Measurements from ENCODE around the gene SLC39A11. TPM values are rescaled to one million over a fixed set of nuclear protein-coding genes. Genes with fewer than 3 reads are reported as not detected.

The SLC39A11 gene
- total RNA-seq, 1 experiment from 2014 or later = 46.4 TPM

DNA sequence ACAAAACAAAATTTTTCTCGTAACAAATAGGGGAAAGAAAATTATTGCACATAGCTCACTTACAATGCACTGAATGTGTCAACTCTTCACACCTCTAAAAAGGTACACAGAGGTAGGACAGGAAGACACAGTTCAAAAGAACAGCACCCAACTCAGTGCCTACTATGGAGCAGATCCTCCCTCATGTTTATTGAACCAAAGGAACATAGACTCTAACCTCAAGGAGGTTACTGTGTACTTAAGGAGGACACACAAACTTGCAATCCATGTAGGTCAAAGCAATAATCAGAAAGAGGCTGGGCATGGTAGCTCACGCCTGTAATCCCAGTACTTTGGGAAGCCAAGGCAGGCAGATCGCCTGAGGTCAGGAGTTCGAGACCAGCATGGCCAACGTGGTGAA, 50.3 kb downstream of the SLC39A11 start:
- ChIA-PET CTCF (no interaction called here), POLR2A (no interaction called here), RAD21 (ENCODE audit: low non-redundant PET in 1 of 2, low total read pairs in 2 of 2, uncharacterized antibody in 2 of 2, unreplicated experiment in 2 of 2) (no interaction called here)
- DNase-seq (ENCODE audit: low read depth, low spot score) = no peak
- Histone ChIP-seq H4K20me1 (ENCODE audit: insufficient read depth) (no peaks in the 10 kb centered on the region), H3K4me1 (ENCODE audit: control insufficient read depth in 1 of 2, insufficient read depth in 2 of 2, low read length in 2 of 2) (peaks cover 0 to 2% of the 10 kb centered on the region in 2 experiments; a peak in 1 of 4 replicates), H3K4me2 (ENCODE audit: low read length) (no peak overlapping the region), H3K27me3 (ENCODE audit: insufficient read depth, low read length) (no peaks in the 10 kb centered on the region), H3K79me2 (ENCODE audit: insufficient read depth, low read length) (no peaks in the 10 kb centered on the region), H3K9ac (ENCODE audit: low read length) (no peak overlapping the region), H3K9me3 (ENCODE audit: control insufficient read depth in 1 of 2, insufficient read depth in 1 of 2, low read depth in 1 of 2, low read length in 2 of 2) (no peaks in the 10 kb centered on the region), H3K4me3 (replicated peaks in 1 of 2; ENCODE audit: low read depth in 1 of 2, low read length in 2 of 2) (no peak overlapping the region), H2AFZ (ENCODE audit: low read depth, low read length, poor library complexity, severe bottlenecking) (no peak overlapping the region), H3K27ac (ENCODE audit: low read depth, low read length) (no peak overlapping the region), H3K9me2 (ENCODE audit: insufficient read depth) (no peaks in the 10 kb centered on the region), H3K36me3 (ENCODE audit: control insufficient read depth in 1 of 2, insufficient read depth in 2 of 2, low read length in 2 of 2) (no peaks in the 10 kb centered on the region)
- no TSS peak for BruUV-seq (replicated peaks)
- no peak for ATAC-seq
- TF ChIP-seq RAD21 (IDR thresholded peaks at IDR 0.05; ENCODE audit: low read depth) = no peak
- TF ChIP-seq, protein P1, sequence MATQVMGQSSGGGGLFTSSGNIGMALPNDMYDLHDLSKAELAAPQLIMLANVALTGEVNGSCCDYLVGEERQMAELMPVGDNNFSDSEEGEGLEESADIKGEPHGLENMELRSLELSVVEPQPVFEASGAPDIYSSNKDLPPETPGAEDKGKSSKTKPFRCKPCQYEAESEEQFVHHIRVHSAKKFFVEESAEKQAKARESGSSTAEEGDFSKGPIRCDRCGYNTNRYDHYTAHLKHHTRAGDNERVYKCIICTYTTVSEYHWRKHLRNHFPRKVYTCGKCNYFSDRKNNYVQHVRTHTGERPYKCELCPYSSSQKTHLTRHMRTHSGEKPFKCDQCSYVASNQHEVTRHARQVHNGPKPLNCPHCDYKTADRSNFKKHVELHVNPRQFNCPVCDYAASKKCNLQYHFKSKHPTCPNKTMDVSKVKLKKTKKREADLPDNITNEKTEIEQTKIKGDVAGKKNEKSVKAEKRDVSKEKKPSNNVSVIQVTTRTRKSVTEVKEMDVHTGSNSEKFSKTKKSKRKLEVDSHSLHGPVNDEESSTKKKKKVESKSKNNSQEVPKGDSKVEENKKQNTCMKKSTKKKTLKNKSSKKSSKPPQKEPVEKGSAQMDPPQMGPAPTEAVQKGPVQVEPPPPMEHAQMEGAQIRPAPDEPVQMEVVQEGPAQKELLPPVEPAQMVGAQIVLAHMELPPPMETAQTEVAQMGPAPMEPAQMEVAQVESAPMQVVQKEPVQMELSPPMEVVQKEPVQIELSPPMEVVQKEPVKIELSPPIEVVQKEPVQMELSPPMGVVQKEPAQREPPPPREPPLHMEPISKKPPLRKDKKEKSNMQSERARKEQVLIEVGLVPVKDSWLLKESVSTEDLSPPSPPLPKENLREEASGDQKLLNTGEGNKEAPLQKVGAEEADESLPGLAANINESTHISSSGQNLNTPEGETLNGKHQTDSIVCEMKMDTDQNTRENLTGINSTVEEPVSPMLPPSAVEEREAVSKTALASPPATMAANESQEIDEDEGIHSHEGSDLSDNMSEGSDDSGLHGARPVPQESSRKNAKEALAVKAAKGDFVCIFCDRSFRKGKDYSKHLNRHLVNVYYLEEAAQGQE (IDR thresholded peaks at IDR 0.05; ENCODE audit: low read depth) = no peak
- TF ChIP-seq, protein P2, sequence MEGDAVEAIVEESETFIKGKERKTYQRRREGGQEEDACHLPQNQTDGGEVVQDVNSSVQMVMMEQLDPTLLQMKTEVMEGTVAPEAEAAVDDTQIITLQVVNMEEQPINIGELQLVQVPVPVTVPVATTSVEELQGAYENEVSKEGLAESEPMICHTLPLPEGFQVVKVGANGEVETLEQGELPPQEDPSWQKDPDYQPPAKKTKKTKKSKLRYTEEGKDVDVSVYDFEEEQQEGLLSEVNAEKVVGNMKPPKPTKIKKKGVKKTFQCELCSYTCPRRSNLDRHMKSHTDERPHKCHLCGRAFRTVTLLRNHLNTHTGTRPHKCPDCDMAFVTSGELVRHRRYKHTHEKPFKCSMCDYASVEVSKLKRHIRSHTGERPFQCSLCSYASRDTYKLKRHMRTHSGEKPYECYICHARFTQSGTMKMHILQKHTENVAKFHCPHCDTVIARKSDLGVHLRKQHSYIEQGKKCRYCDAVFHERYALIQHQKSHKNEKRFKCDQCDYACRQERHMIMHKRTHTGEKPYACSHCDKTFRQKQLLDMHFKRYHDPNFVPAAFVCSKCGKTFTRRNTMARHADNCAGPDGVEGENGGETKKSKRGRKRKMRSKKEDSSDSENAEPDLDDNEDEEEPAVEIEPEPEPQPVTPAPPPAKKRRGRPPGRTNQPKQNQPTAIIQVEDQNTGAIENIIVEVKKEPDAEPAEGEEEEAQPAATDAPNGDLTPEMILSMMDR (IDR thresholded peaks at IDR 0.05 in 2 of 3, conservative IDR thresholded peaks at IDR 0.05 in 1 of 3; ENCODE audit: borderline replicate concordance in 1 of 3, insufficient read depth in 1 of 3, low read depth in 2 of 3, low read length in 2 of 3) = no peak
- TF ChIP-seq, protein P3, sequence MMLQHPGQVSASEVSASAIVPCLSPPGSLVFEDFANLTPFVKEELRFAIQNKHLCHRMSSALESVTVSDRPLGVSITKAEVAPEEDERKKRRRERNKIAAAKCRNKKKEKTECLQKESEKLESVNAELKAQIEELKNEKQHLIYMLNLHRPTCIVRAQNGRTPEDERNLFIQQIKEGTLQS (IDR thresholded peaks at IDR 0.05) = no peak
- no peak for TF ChIP-seq SRF (IDR thresholded peaks at IDR 0.05; ENCODE audit: low read depth)
- TF ChIP-seq CBX3 (IDR thresholded peaks at IDR 0.05; ENCODE audit: low read depth) = no peak
- no peak for TF ChIP-seq EZH2phosphoT487 (IDR thresholded peaks at IDR 0.05; ENCODE audit: borderline replicate concordance)
- TF ChIP-seq TCF7L2 (IDR thresholded peaks at IDR 0.05; ENCODE audit: borderline replicate concordance, extremely low read depth, insufficient read depth, insufficient read length) = no peak
- TF ChIP-seq POLR2AphosphoS5 (IDR thresholded peaks at IDR 0.05; ENCODE audit: low read depth, low read length) = no peak
- TF ChIP-seq, protein P4, sequence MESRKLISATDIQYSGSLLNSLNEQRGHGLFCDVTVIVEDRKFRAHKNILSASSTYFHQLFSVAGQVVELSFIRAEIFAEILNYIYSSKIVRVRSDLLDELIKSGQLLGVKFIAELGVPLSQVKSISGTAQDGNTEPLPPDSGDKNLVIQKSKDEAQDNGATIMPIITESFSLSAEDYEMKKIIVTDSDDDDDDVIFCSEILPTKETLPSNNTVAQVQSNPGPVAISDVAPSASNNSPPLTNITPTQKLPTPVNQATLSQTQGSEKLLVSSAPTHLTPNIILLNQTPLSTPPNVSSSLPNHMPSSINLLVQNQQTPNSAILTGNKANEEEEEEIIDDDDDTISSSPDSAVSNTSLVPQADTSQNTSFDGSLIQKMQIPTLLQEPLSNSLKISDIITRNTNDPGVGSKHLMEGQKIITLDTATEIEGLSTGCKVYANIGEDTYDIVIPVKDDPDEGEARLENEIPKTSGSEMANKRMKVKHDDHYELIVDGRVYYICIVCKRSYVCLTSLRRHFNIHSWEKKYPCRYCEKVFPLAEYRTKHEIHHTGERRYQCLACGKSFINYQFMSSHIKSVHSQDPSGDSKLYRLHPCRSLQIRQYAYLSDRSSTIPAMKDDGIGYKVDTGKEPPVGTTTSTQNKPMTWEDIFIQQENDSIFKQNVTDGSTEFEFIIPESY (IDR thresholded peaks at IDR 0.05; ENCODE audit: extremely low read depth, insufficient replicate concordance, low read length) = no peak
- TF ChIP-seq, protein P5, sequence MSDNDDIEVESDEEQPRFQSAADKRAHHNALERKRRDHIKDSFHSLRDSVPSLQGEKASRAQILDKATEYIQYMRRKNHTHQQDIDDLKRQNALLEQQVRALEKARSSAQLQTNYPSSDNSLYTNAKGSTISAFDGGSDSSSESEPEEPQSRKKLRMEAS (IDR thresholded peaks at IDR 0.05) = no peak
- TF ChIP-seq POLR2A (IDR thresholded peaks at IDR 0.05; ENCODE audit: borderline replicate concordance, extremely low read depth, insufficient read depth, insufficient read length) = no peak
- no peak for TF ChIP-seq SIN3A (IDR thresholded peaks at IDR 0.05; ENCODE audit: low read depth)
- no peak for TF ChIP-seq JUND (IDR thresholded peaks at IDR 0.05)
- no peak for TF ChIP-seq EZH2 (IDR thresholded peaks at IDR 0.05)
- TF ChIP-seq YY1 (IDR thresholded peaks at IDR 0.05; ENCODE audit: extremely low read depth, insufficient replicate concordance, low read depth, low read length) = no peak
- intact Hi-C loops (cut with micrococcal nuclease) = no loop called here
